Astrocyte of the spinal cord (primary cell): ENCODE data around the gene UGT2A3.

Experiments
- DNase-seq: peaks from one replicate; pipeline ENCODE4 v3.0.0; 2011; ENCODE audit warnings: low read depth, low spot score
- H3K4me3 ChIP-seq: 2 replicates; pipeline ENCODE4 v1.5.1; 2011; ENCODE audit warnings: low read depth, mild to moderate bottlenecking, low read length, moderate library complexity
- CTCF ChIP-seq: IDR thresholded peaks from 2 replicates; pipeline ENCODE4 v1.5.1; 2012; ENCODE audit warnings: low read depth, mild to moderate bottlenecking, low read length, inconsistent platforms
- in situ Hi-C: cut with HindIII; loops from 2 replicates; pipeline ENCODE4 v1.10.0; 2017; ENCODE audit warnings: low sequenced_read_pairs

UGT2A3 gene

DNA sequence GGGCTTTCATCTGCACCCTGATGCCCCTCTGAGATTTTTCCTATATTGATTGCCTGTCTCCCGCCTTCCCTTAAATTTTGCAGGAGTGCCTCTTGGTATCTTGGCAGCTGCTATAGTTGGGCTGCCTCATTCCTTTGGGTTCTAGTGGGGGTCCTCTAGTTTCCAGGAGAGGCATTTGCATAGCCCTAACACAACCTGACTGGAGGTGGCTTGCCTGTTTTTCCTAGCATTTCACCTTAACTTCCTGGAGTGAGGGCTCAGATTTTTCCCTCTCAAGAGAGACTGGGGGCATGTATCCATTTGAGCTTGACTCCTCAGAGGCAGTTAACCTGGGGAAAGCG, 46.0 kb downstream of the UGT2A3 start:
- in situ Hi-C loops: no loop called here

DNA sequence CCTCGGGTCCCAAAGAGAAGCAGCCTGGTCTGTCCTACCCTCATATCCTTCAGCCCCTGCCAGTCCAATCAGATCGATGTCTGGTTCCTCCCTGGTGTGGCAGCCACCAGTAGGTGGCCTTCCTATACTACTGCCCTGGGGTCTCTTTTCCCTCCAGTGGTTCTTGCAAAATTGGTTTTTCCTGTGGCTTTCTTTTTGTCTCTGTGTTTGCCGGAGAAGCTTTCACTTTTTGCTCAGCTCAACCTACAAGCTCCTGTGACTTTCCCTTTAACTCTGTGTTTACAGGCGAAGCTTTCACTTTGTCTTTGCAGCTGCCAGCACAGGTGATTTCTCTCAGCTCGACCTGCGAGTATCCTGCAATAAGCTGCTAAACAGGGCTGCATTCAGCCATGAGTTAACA, 46.8 kb downstream of the UGT2A3 start:
- peak; percentile 34 for TF ChIP-seq CTCF
- in situ Hi-C loops: no loop called here
- no peak overlapping the region for H3K4me3 ChIP-seq
- no peak for DNase-seq

More for the DNA sequence above, 46.0 kb downstream of the UGT2A3 start:
- no peak for DNase-seq
- peak overlapping the region; percentile 12 for H3K4me3 ChIP-seq
- no peak for TF ChIP-seq CTCF

DNA sequence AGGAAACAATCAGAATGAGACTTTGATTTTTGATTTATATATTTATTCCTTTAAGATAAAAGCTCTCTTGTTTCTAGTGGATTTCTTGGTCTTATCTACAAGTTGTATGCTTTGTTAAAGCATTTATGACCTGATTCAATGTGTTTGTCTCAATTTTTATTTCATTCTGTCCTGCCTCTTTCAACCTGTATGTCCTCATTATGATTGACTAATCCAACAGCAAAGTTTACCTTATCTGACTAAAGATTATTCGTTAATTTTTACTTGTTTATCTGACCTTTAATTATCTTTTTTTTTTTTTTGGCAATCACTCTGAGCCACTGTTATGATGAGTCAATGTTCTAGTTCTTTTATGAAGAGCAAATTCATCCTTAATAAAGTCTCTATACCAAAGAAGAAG, 54.9 kb downstream of the UGT2A3 start:
- no peak for TF ChIP-seq CTCF
- no peak overlapping the region for H3K4me3 ChIP-seq
- DNase-seq: no peak
- in situ Hi-C loops: no loop called here

GRCh38 chr4:68895561-68896198, 55.9 kb downstream of the UGT2A3 start:
- H3K4me3 ChIP-seq: no peak overlapping the region
- in situ Hi-C loops: no loop called here
- DNase-seq: no peak
- no peak for TF ChIP-seq CTCF

DNA sequence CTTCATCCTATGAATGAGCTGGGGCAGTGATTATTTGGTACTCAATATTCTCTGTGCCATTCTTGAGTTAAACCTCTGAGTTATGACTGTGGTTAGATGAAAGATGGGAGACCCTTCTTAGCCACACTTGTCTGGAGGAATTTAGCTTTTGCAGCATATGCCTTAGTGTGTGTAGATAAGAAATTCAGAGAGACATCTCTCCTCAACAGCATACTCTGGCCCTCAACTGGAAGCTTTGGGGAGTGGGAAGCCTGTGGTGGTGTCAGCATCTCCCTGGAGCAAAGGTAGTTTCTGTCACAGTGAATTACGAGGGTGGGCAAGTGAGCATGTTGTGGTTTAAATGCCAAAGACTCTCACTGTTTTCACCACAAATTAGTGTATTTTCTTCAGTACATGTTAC, 58.7 kb downstream of the UGT2A3 start:
- TF ChIP-seq CTCF: no peak
- in situ Hi-C loops: no loop called here
- DNase-seq: no peak
- no peak overlapping the region for H3K4me3 ChIP-seq

DNA sequence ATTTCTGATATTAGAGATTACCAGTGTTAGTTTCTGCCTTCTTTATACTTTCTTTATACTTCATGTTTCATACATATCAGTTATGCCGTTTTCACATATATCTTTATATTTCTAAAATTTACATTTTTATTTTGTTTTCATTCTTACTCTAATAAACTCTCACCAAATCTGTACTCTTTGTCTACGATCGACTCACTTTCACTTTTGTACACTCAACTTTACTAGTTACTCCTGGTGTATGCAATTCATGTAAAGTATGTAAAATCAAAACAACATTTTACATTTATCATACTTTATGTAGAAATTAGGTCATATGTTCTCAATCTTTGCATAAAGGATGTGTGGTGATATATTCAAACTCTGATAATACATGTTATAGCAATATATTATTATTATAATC, 59.9 kb downstream of the UGT2A3 start:
- H3K4me3 ChIP-seq: no peak overlapping the region
- no peak for TF ChIP-seq CTCF
- DNase-seq: no peak
- in situ Hi-C loops: no loop called here

DNA sequence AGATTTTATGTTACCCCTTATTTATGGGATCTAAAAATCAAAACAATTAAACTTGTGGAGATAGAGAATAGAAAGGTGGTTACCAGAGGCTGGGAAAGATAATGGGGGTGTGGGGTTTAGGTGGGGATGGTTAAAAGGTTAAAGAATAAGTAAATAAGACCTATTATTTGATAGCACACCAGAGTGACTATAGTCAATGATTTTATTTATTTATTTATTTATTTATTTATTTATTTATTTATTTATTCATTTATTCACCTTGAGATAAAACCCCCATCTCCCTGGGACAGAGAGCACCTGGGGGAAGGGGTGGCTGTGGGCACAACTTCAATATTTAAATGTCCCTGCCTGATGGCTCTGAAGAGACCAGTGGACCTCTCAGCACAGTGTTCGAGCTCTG, 66.1 kb downstream of the UGT2A3 start:
- no peak for DNase-seq
- in situ Hi-C loops: no loop called here
- H3K4me3 ChIP-seq: no peak overlapping the region
- TF ChIP-seq CTCF: no peak
